Lower lobe of right lung (tissue), 2 donors: ENCODE results near the gene MAST2. TPM values are rescaled to one million over a fixed set of nuclear protein-coding genes. Genes with fewer than 3 reads are reported as not detected.

Experiments
- ATAC-seq, 2 donors: fragments of 200-7000 bp; cut with Tn5 transposase; one replicate each; pipeline ENCODE4 v1.9.1; 2020 to 2022; ENCODE audit warnings: mild to moderate bottlenecking in 2 of 2, moderate library complexity in 2 of 2
- DNase-seq: peaks from one replicate; pipeline ENCODE4 v3.0.0-alpha.2; 2020
- H3K27ac ChIP-seq: fragments of 200-600 bp; one replicate; pipeline ENCODE4 v1.8.0; 2022
- H3K27me3 ChIP-seq: fragments of 200-600 bp; one replicate; pipeline ENCODE4 v1.8.0; 2022; ENCODE audit warnings: low read depth
- H3K36me3 ChIP-seq: fragments of 200-600 bp; one replicate; pipeline ENCODE4 v1.8.0; 2022; ENCODE audit warnings: mild to moderate bottlenecking
- H3K4me1 ChIP-seq: fragments of 200-600 bp; one replicate; pipeline ENCODE4 v1.8.0; 2022
- H3K4me3 ChIP-seq: fragments of 200-600 bp; one replicate; pipeline ENCODE4 v1.8.0; 2022; ENCODE audit warnings: mild to moderate bottlenecking
- H3K9me3 ChIP-seq: fragments of 200-600 bp; one replicate; pipeline ENCODE4 v1.8.0; 2022
- CTCF ChIP-seq: fragments of 200-600 bp; IDR thresholded peaks from one replicate; pipeline ENCODE4 v1.8.0; 2022; ENCODE audit warnings: antibody characterized with exemption, mild to moderate bottlenecking
- intact Hi-C: fragments of 100-400 bp; cut with DNase I; formaldehyde crosslinking; loops from one replicate; pipeline ENCODE4 v1.11.0; 2022
- total RNA-seq: library from RNA; stranded (reverse); fragmentation: NEBNext Ultra II Directional; extraction: Animal tissue kit (Norgen Biotek cat#: 25700); gene quantifications from one replicate; pipeline ENCODE4 v1.2.1, GENCODE V29; 2021
- donor health status: DM: no; HTN: yes; CAD: no; lungs with severe emphysema.

MAST2 gene
- total RNA-seq, 1 donor from 2014 or later = 25.8 TPM

DNA sequence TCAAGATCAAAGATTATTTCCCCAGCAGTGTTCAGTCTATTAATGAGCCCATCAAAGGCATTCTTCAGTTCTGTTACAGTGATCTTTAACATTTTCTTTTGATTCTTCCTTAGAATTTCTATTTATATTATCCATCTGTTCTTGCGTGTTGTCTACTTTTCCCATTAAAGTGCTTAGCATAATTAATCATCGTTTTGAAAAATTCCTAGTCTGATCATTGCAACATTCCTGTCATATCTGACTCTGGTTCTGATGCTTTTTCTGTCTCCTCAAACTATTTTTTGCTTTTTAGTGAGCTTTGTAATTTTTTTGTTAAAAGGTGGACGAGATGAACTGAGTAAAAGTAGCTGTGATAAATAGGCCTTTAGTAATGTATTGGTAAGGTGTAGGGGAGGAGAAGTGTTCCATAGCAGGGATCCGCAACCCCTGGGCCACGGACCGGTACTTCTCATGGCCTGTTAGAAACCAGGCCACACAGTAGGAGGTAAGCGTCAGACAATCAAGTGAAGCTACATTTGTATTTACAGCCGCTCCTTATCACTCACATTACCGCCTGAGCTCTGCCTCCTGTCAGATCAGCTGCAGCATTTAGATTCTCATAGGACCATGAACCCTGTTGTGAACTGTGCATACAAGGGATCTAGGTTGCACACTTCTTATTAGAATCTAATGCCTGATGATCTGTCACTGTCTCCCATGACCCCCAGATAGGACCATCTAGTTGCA is 165.7 kb downstream of the MAST2 start:
- H3K27ac ChIP-seq = no peak overlapping the region
- intact Hi-C loops = no loop called here

DNA sequence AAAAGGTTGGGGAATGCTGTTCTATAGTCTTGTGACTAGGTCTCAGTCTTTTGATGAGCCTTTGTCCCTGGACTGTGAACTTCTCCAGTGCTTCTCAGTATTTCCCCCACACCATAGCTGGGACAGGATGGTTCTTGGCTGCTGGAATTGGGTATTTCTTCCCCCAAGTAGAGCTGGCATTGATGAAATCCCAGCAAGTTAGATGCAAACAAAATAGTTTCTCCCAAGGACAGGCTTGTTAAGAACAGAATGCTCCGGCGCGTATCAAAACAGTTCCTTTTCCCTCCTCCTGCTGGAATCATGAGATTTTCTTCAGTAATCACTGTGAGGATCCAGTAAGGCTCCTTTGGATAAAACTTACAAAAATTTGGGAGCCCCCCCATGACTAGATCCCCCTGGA is 166.5 kb downstream of the MAST2 start:
- Histone ChIP-seq H3K27me3 (no peaks in the 10 kb centered on the region), H3K27ac (no peak overlapping the region), H3K4me1 (no peaks in the 10 kb centered on the region), H3K4me3 (no peak overlapping the region), H3K36me3 (no peaks in the 10 kb centered on the region), H3K9me3 (no peaks in the 10 kb centered on the region)
- TF ChIP-seq CTCF = no peak
- no peak for ATAC-seq
- intact Hi-C loops = no loop called here
- no peak for DNase-seq

More for the DNA sequence above, 165.7 kb downstream of the MAST2 start:
- no peaks in the 10 kb centered on the region for H3K4me1 ChIP-seq
- no peaks in the 10 kb centered on the region for H3K27me3 ChIP-seq
- no peak for DNase-seq
- H3K9me3 ChIP-seq = no peaks in the 10 kb centered on the region
- TF ChIP-seq CTCF = no peak
- ATAC-seq = no peak
- no peak overlapping the region for H3K4me3 ChIP-seq
- no peaks in the 10 kb centered on the region for H3K36me3 ChIP-seq

GRCh38 chr1:45971335-45971734 is 167.9 kb downstream of the MAST2 start:
- DNase-seq = no peak
- H3K27ac ChIP-seq = no peak overlapping the region

GRCh38 chr1:45971922-45972531 is 168.6 kb downstream of the MAST2 start:
- H3K36me3 ChIP-seq = no peaks in the 10 kb centered on the region
- ATAC-seq = peak; percentile 15 to 23

More at GRCh38 chr1:45971335-45971734, 167.9 kb downstream of the MAST2 start:
- intact Hi-C loops = no loop called here
- no peak for ATAC-seq
- Histone ChIP-seq H3K27me3 (no peaks in the 10 kb centered on the region), H3K36me3 (no peaks in the 10 kb centered on the region), H3K4me3 (no peak overlapping the region), H3K4me1 (no peaks in the 10 kb centered on the region), H3K9me3 (no peaks in the 10 kb centered on the region)
- TF ChIP-seq CTCF = no peak

GRCh38 chr1:45972621-45973020 is 169.2 kb downstream of the MAST2 start:
- intact Hi-C loops = no loop called here
- no peak for TF ChIP-seq CTCF
- ATAC-seq = no peak
- Histone ChIP-seq H3K27me3 (no peaks in the 10 kb centered on the region), H3K27ac (no peak overlapping the region), H3K9me3 (no peaks in the 10 kb centered on the region), H3K4me3 (no peak overlapping the region), H3K4me1 (no peaks in the 10 kb centered on the region), H3K36me3 (no peaks in the 10 kb centered on the region)
- DNase-seq = no peak

More at GRCh38 chr1:45971922-45972531, 168.6 kb downstream of the MAST2 start:
- no peaks in the 10 kb centered on the region for H3K27me3 ChIP-seq
- no peak overlapping the region for H3K4me3 ChIP-seq
- TF ChIP-seq CTCF = no peak
- no peak for DNase-seq
- intact Hi-C loops = no loop called here
- no peaks in the 10 kb centered on the region for H3K9me3 ChIP-seq
- H3K4me1 ChIP-seq = no peaks in the 10 kb centered on the region
- H3K27ac ChIP-seq = no peak overlapping the region
